Progenitor cell of endocrine pancreas (in vitro differentiated cells): Measurements from ENCODE around the gene ZDHHC8. TPM values are rescaled to one million over a fixed set of nuclear protein-coding genes. Genes with fewer than 3 reads are reported as not detected.

ENCODE experiments used
- DNase-seq: peaks from one replicate; pipeline ENCODE4 v3.0.0; 2021; ENCODE audit warnings: low spot score; ENCODE audit not compliant: unreplicated experiment
- H3K27ac Mint-ChIP-seq: 2 replicates; pipeline ENCODE4 v1.8.0; 2021; ENCODE audit warnings: mild to moderate bottlenecking, moderate library complexity, mixed read lengths
- H3K27me3 Mint-ChIP-seq: 2 replicates; pipeline ENCODE4 v1.8.0; 2021; ENCODE audit warnings: mixed read lengths
- H3K36me3 Mint-ChIP-seq: 2 replicates; pipeline ENCODE4 v1.8.0; 2022; ENCODE audit warnings: mixed read lengths; ENCODE audit not compliant: insufficient read depth
- H3K4me1 Mint-ChIP-seq: 2 replicates; pipeline ENCODE4 v1.8.0; 2021; ENCODE audit warnings: low read depth, mixed read lengths
- H3K4me3 Mint-ChIP-seq: 2 replicates; pipeline ENCODE4 v1.8.0; 2021; ENCODE audit warnings: low read depth, mild to moderate bottlenecking, moderate library complexity, mixed read lengths
- H3K9me3 Mint-ChIP-seq: 2 replicates; pipeline ENCODE4 v1.8.0; 2021; ENCODE audit warnings: low read depth, mixed read lengths
- CTCF ChIP-seq: fragments of 200-600 bp; sonication (generic); IDR thresholded peaks from one replicate; pipeline ENCODE4 v1.5.0; 2021; ENCODE audit warnings: antibody characterized with exemption, mild to moderate bottlenecking; ENCODE audit not compliant: unreplicated experiment
- total RNA-seq: library from RNA; stranded (reverse); gene quantifications from 2 replicates; pipeline ENCODE4 v1.2.1, GENCODE V29; 2021

ZDHHC8 gene
- total RNA-seq, 1 donor from 2014 or later = 82.1 TPM

- Mint-ChIP-seq H3K27me3 (no peaks in the 10 kb centered on the region), H3K36me3 (no peaks in the 10 kb centered on the region), H3K4me1 (no peaks in the 10 kb centered on the region), H3K27ac (no peak overlapping the region), H3K9me3 (no peaks in the 10 kb centered on the region), H3K4me3 (no peak overlapping the region)
- DNase-seq = no peak
- no peak for TF ChIP-seq CTCF
Measured at GRCh38 chr22:20167643-20168322, 36.2 kb downstream of the ZDHHC8 start.

- no peaks in the 10 kb centered on the region for H3K9me3 Mint-ChIP-seq
- H3K36me3 Mint-ChIP-seq = no peaks in the 10 kb centered on the region
- TF ChIP-seq CTCF = no peak
- H3K27ac Mint-ChIP-seq = no peak overlapping the region
- no peaks in the 10 kb centered on the region for H3K27me3 Mint-ChIP-seq
- H3K4me1 Mint-ChIP-seq = peaks cover 9% of the 10 kb centered on the region
- H3K4me3 Mint-ChIP-seq = no peak overlapping the region
- no peak for DNase-seq
Measured at GRCh38 chr22:20169253-20169822, 37.7 kb downstream of the ZDHHC8 start.

GRCh38 chr22:20170170-20170569, 38.6 kb downstream of the ZDHHC8 start:
- no peak for TF ChIP-seq CTCF
- DNase-seq = no peak
- Mint-ChIP-seq H3K27me3 (no peaks in the 10 kb centered on the region), H3K4me3 (no peak overlapping the region), H3K9me3 (no peaks in the 10 kb centered on the region), H3K36me3 (no peaks in the 10 kb centered on the region), H3K27ac (no peak overlapping the region), H3K4me1 (peaks cover 12% of the 10 kb centered on the region)

- no peaks in the 10 kb centered on the region for H3K36me3 Mint-ChIP-seq
- peaks cover 14% of the 10 kb centered on the region for H3K4me1 Mint-ChIP-seq
- H3K4me3 Mint-ChIP-seq = no peak overlapping the region
- H3K27me3 Mint-ChIP-seq = no peaks in the 10 kb centered on the region
- no peak for TF ChIP-seq CTCF
- H3K27ac Mint-ChIP-seq = no peak overlapping the region
- DNase-seq = no peak
- no peaks in the 10 kb centered on the region for H3K9me3 Mint-ChIP-seq
Measured at GRCh38 chr22:20171288-20172140, 39.9 kb downstream of the ZDHHC8 start.

- peaks cover 16% of the 10 kb centered on the region for H3K4me1 Mint-ChIP-seq
- H3K27ac Mint-ChIP-seq = no peak overlapping the region
- no peaks in the 10 kb centered on the region for H3K36me3 Mint-ChIP-seq
- TF ChIP-seq CTCF = no peak
- H3K4me3 Mint-ChIP-seq = no peak overlapping the region
- no peaks in the 10 kb centered on the region for H3K9me3 Mint-ChIP-seq
- H3K27me3 Mint-ChIP-seq = no peaks in the 10 kb centered on the region
- no peak for DNase-seq
Measured at GRCh38 chr22:20172141-20172613, 40.6 kb downstream of the ZDHHC8 start.
